Fibroblast of lung (primary cell): Measurements from ENCODE around the gene CD7. TPM values are rescaled to one million over a fixed set of nuclear protein-coding genes. Genes with fewer than 3 reads are reported as not detected.

ENCODE experiments used
- DNase-seq, 2 donors: peaks; one replicate each; pipeline versions ENCODE4 v3.0.0 to v3.0.0-alpha.2; 2010; ENCODE audit warnings: low read depth in 2 of 2
- H2AFZ ChIP-seq: 2 replicates; pipeline ENCODE4 v1.5.1; 2012; ENCODE audit warnings: low read length, control low read depth, inconsistent platforms
- H3K27ac ChIP-seq: 2 replicates; pipeline ENCODE4 v1.5.1; 2011; ENCODE audit warnings: low read length, control low read depth; ENCODE audit not compliant: insufficient read depth
- H3K27me3 ChIP-seq: 2 replicates; pipeline ENCODE4 v1.5.1; 2011; ENCODE audit warnings: mild to moderate bottlenecking, low read length; ENCODE audit not compliant: control insufficient read depth, insufficient read depth
- H3K36me3 ChIP-seq: 2 replicates; pipeline ENCODE4 v1.5.1; 2011; ENCODE audit warnings: low read length; ENCODE audit not compliant: control insufficient read depth, insufficient read depth
- H3K4me1 ChIP-seq: 2 replicates; pipeline ENCODE4 v1.5.1; 2011; ENCODE audit warnings: low read length; ENCODE audit not compliant: control insufficient read depth, insufficient read depth; ENCODE audit errors: extremely low read depth
- H3K4me2 ChIP-seq: 2 replicates; pipeline ENCODE4 v1.5.1; 2011; ENCODE audit warnings: low read length, control low read depth; ENCODE audit not compliant: insufficient read depth; ENCODE audit errors: extremely low read depth
- H3K4me3 ChIP-seq, 4 experiments: fragments of 200-600 bp in 1 of 4; sonication (generic) in 1 of 4; replicated peaks in 1 of 4; 2 replicates each; pipeline ENCODE4 v1.5.1; 2011 to 2016; ENCODE audit warnings: low read length in 4 of 4, low read depth in 3 of 4, mild to moderate bottlenecking in 3 of 4, control low read depth in 2 of 4, inconsistent platforms in 1 of 4, mixed read lengths in 1 of 4; ENCODE audit not compliant: insufficient read depth in 1 of 4; ENCODE audit errors: control extremely low read depth in 1 of 4
- H3K79me2 ChIP-seq: 2 replicates; pipeline ENCODE4 v1.5.1; 2012; ENCODE audit warnings: mild to moderate bottlenecking, low read length, inconsistent platforms; ENCODE audit not compliant: control insufficient read depth, insufficient read depth
- H3K9ac ChIP-seq: 2 replicates; pipeline ENCODE4 v1.5.1; 2011; ENCODE audit warnings: mild to moderate bottlenecking, low read length, control low read depth; ENCODE audit not compliant: insufficient read depth
- H3K9me3 ChIP-seq: 2 replicates; pipeline ENCODE4 v1.5.1; 2012; ENCODE audit warnings: low read depth, low read length; ENCODE audit not compliant: control insufficient read depth, insufficient read depth
- H4K20me1 ChIP-seq: 2 replicates; pipeline ENCODE4 v1.5.1; 2011; ENCODE audit warnings: low read length; ENCODE audit not compliant: control insufficient read depth, insufficient read depth; ENCODE audit errors: extremely low read depth
- EZH2 ChIP-seq: IDR thresholded peaks from 2 replicates; pipeline ENCODE4 v1.5.1; 2012; ENCODE audit warnings: low read length, control low read depth, mild to moderate bottlenecking; ENCODE audit errors: missing control alignments
- polyA plus RNA-seq, 2 donors: library from polyadenylated mRNA; depleted of rRNA in 1 of 2; stranded (reverse) in 1 of 2; unstranded in 1 of 2; fragments of >200 nt; gene quantifications; 2 replicates each; pipeline ENCODE4 v1.2.1, GENCODE V29; 2011 to 2012; ENCODE audit warnings: missing spikeins in 1 of 2
- total RNA-seq: library from RNA; depleted of rRNA; stranded (reverse); fragments of >200 nt; gene quantifications from 2 replicates; pipeline ENCODE4 v1.2.1, GENCODE V29; 2014
- TF ChIP-seq, protein P1 (sequence below), 2 donors: IDR thresholded peaks in 1 of 2; conservative IDR thresholded peaks in 1 of 2; 1 replicate in 1 of 2; 2 replicates in 1 of 2; pipeline ENCODE4 v1.5.1; 2011 to 2012; ENCODE audit warnings: low read length in 2 of 2, control low read depth in 1 of 2, inconsistent platforms in 1 of 2, low read depth in 1 of 2, mild to moderate bottlenecking in 1 of 2

Gene CD7
- total and polyA plus RNA-seq, 2 donors (not counting 1 experiment from before 2014, with no cell fraction given): 0.17 TPM; not detected in 1

DNA sequence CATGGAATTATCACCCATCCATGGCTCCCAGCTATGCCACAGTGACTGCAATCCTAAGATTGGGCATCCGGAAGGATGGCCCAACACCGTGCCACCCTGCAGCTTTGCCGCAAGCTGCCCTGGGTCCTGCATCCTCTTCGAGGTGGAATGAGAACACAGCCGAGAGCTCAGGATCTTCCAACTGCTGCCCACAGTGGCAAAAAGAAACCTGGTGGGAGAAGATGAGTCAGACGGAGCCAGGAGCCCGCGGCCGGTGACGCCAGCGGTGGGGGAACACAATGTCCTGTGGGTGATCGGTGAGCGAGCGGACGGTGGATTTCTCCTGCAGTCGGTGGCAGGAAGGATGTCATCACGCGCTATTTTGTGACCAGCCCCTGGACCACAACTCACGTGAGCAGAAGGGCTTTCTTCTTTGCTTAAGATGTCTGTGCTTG lies 20.1 kb downstream of the CD7 start:
- Histone ChIP-seq H2AFZ (no peak overlapping the region), H3K4me1 (peaks cover 17% of the 10 kb centered on the region)
- peak; percentile 85 to 93 for DNase-seq

DNA sequence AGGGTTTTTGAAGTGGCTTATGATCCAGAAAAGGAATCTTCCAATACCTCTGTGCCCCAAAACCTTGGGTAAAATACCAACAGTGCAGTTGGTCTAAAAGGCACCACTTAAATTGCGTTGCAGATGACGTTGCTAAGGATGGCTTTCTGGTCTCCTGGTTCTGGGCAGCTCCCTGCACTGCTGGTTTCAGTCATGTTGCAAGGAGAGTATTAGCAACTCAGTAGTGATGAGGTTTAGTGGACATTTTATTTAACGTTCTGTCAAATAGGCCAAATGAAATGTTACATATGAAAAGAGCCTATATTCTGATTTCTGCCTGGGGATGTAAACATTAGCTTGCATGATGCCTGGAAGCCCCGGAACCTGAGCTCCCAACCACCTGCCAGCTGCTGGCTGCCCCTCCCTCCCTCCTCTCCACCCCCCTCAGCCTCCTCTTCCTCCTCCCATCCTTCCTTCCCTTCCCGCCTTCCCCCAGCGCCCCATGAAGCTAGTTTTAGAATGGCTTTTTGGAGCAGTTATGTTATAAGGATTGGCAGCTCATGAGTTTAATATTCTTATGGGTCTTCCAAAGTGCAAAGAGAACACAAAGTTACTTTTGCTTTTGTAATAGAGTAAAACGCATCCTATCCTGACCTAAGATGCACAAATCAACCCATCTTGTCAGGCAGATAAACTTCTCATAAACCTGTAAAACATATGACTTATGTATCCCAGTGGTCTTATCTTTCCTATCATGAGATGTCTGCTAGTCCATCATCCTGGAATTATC lies 20.7 kb downstream of the CD7 start:
- Histone ChIP-seq H3K9me3 (no peaks in the 10 kb centered on the region), H3K27ac (peak overlapping the region; percentile 95), H3K36me3 (no peaks in the 10 kb centered on the region), H3K4me1 (peaks cover 17% of the 10 kb centered on the region), H4K20me1 (no peaks in the 10 kb centered on the region), H3K27me3 (no peaks in the 10 kb centered on the region), H3K79me2 (no peaks in the 10 kb centered on the region), H3K9ac (no peak overlapping the region), H3K4me2 (peak overlapping the region; percentile 69), H2AFZ (no peak overlapping the region), H3K4me3 (peak overlapping the region in 1 of 4 experiments; percentile 33)
- no peak for TF ChIP-seq EZH2
- TF ChIP-seq, protein P1, sequence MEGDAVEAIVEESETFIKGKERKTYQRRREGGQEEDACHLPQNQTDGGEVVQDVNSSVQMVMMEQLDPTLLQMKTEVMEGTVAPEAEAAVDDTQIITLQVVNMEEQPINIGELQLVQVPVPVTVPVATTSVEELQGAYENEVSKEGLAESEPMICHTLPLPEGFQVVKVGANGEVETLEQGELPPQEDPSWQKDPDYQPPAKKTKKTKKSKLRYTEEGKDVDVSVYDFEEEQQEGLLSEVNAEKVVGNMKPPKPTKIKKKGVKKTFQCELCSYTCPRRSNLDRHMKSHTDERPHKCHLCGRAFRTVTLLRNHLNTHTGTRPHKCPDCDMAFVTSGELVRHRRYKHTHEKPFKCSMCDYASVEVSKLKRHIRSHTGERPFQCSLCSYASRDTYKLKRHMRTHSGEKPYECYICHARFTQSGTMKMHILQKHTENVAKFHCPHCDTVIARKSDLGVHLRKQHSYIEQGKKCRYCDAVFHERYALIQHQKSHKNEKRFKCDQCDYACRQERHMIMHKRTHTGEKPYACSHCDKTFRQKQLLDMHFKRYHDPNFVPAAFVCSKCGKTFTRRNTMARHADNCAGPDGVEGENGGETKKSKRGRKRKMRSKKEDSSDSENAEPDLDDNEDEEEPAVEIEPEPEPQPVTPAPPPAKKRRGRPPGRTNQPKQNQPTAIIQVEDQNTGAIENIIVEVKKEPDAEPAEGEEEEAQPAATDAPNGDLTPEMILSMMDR (conservative IDR thresholded peaks at IDR 0.05 in 1 of 2, IDR thresholded peaks at IDR 0.05 in 1 of 2; ENCODE audit: low read depth in 1 of 2, low read length in 2 of 2): no peak
- DNase-seq: peak in 1 of 2 donors; percentile 44

More for the DNA sequence above, 20.1 kb downstream of the CD7 start:
- no peaks in the 10 kb centered on the region for H3K79me2 ChIP-seq
- H3K27ac ChIP-seq: peak overlapping the region; percentile 95
- H3K4me2 ChIP-seq: peak overlapping the region; percentile 69
- peak overlapping the region in 2 of 4 experiments; percentile 33 to 53 for H3K4me3 ChIP-seq
- H3K9ac ChIP-seq: peak overlapping the region; percentile 71
- no peaks in the 10 kb centered on the region for H3K36me3 ChIP-seq
- no peak for TF ChIP-seq EZH2
- TF ChIP-seq, protein P1 (conservative IDR thresholded peaks at IDR 0.05 in 1 of 2, IDR thresholded peaks at IDR 0.05 in 1 of 2; ENCODE audit: low read depth in 1 of 2, low read length in 2 of 2): no peak
- H4K20me1 ChIP-seq: no peaks in the 10 kb centered on the region
- H3K27me3 ChIP-seq: no peaks in the 10 kb centered on the region
- no peaks in the 10 kb centered on the region for H3K9me3 ChIP-seq

DNA sequence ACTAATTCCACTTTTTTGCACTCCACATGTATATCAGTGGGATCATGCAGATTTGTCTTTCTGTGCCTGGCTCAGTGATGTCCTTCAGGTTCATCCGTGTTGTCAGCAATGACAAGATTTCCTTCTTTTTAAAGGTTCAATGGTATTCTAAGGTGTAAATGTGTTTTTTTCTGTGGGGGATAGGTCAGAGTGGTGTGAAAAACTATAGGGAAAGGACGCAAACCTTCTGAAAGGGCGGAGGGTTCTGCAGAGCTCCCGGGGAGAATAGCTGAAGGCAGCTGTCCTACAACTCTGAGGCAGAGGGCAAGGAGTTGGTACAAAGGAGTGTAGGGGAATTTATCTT lies 22.0 kb downstream of the CD7 start:
- Histone ChIP-seq H3K27me3 (no peaks in the 10 kb centered on the region), H4K20me1 (no peaks in the 10 kb centered on the region), H3K4me1 (peaks cover 17% of the 10 kb centered on the region), H3K79me2 (no peaks in the 10 kb centered on the region), H3K36me3 (no peaks in the 10 kb centered on the region), H3K4me2 (no peak overlapping the region), H3K9me3 (no peaks in the 10 kb centered on the region), H3K9ac (no peak overlapping the region), H3K4me3 (no peak overlapping the region), H2AFZ (no peak overlapping the region), H3K27ac (no peak overlapping the region)
- no peak for TF ChIP-seq EZH2
- TF ChIP-seq, protein P1 (conservative IDR thresholded peaks at IDR 0.05 in 1 of 2, IDR thresholded peaks at IDR 0.05 in 1 of 2; ENCODE audit: low read depth in 1 of 2, low read length in 2 of 2): no peak
- DNase-seq: no peak
